Left lung (tissue), 10 donors: Measurements from ENCODE around the gene SPRTN. TPM values are rescaled to one million over a fixed set of nuclear protein-coding genes. Genes with fewer than 3 reads are reported as not detected.

Experiments used
- ATAC-seq: fragments of 200-7000 bp; cut with Tn5 transposase; one replicate; pipeline ENCODE4 v1.9.1; 2020; ENCODE audit warnings: moderate library complexity
- DNase-seq, 4 donors: peaks; one replicate each; pipeline ENCODE4 v3.0.0-alpha.2; 2013 to 2020
- H3K27ac ChIP-seq, 2 donors: fragments of 200-600 bp; sonication (generic) in 1 of 2; one replicate each; pipeline versions ENCODE4 v1.5.0 to v1.8.0; 2020 to 2021
- H3K27me3 ChIP-seq, 2 donors: fragments of 200-600 bp; sonication (generic) in 1 of 2; one replicate each; pipeline versions ENCODE4 v1.5.0 to v1.8.0; 2020 to 2021
- H3K36me3 ChIP-seq, 2 donors: fragments of 200-600 bp; sonication (generic) in 1 of 2; one replicate each; pipeline versions ENCODE4 v1.5.0 to v1.8.0; 2020 to 2021
- H3K4me1 ChIP-seq, 2 donors: fragments of 200-600 bp; one replicate each; pipeline ENCODE4 v1.8.0; 2021
- H3K4me3 ChIP-seq, 2 donors: fragments of 200-600 bp; sonication (generic) in 1 of 2; one replicate each; pipeline versions ENCODE4 v1.5.0 to v1.8.0; 2020 to 2021; ENCODE audit warnings: mild to moderate bottlenecking in 1 of 2
- H3K9me3 ChIP-seq, 2 donors: fragments of 200-600 bp; sonication (generic) in 1 of 2; one replicate each; pipeline versions ENCODE4 v1.5.0 to v1.8.0; 2020 to 2021
- CTCF ChIP-seq, 2 donors: fragments of 200-600 bp; sonication (generic) in 1 of 2; IDR thresholded peaks; one replicate each; pipeline versions ENCODE4 v1.5.0 to v1.8.0; 2021; ENCODE audit warnings: antibody characterized with exemption in 2 of 2
- intact Hi-C, 2 donors: fragments of 100-400 bp; cut with DNase I; formaldehyde crosslinking; loops; one replicate each; pipeline versions ENCODE4 v1.11.2 to v1.14.2; 2022
- polyA plus RNA-seq, 6 donors: library from polyadenylated mRNA; unstranded; fragments of 120-200 nt; gene quantifications; one replicate each; pipeline ENCODE4 v1.2.1, GENCODE V29; 2013; ENCODE audit not compliant: insufficient read length in 6 of 6
- total RNA-seq, 2 donors: library from RNA; stranded (reverse); fragmentation: NEBNext Ultra II Directional; extraction: Animal tissue kit (Norgen Biotek cat#: 25700); gene quantifications; one replicate each; pipeline ENCODE4 v1.2.1, GENCODE V29; 2021
- donor health status: DM: no; HTN: yes; CAD: no.
- donor health status: DM: no; HTN: no; CAD: no.

SPRTN gene
- total and polyA plus RNA-seq, 8 donors = 9.4 to 16.7 (median 14.5) TPM

- TF ChIP-seq CTCF (IDR thresholded peaks at IDR 0.05) = no peak
- no peaks in the 10 kb centered on the region for H3K9me3 ChIP-seq
- no peaks in the 10 kb centered on the region for H3K36me3 ChIP-seq
- H3K4me3 ChIP-seq = no peak overlapping the region
- DNase-seq (no peak), ATAC-seq (no peak)
- no peaks in the 10 kb centered on the region for H3K4me1 ChIP-seq
- H3K27ac ChIP-seq = no peak overlapping the region
- H3K27me3 ChIP-seq = no peaks in the 10 kb centered on the region
- intact Hi-C loops = no loop called here
Measured at GRCh38 chr1:231318015-231318355, 20.1 kb upstream of the SPRTN start.

GRCh38 chr1:231318568-231318967 lies 19.5 kb upstream of the SPRTN start:
- no peaks in the 10 kb centered on the region for H3K9me3 ChIP-seq
- ATAC-seq (no peak), DNase-seq (no peak)
- no peaks in the 10 kb centered on the region for H3K27me3 ChIP-seq
- no peaks in the 10 kb centered on the region for H3K36me3 ChIP-seq
- H3K4me3 ChIP-seq = no peak overlapping the region
- no peak for TF ChIP-seq CTCF (IDR thresholded peaks at IDR 0.05)
- H3K27ac ChIP-seq = no peak overlapping the region
- intact Hi-C loops = no loop called here
- no peaks in the 10 kb centered on the region for H3K4me1 ChIP-seq

- ATAC-seq (no peak), DNase-seq (no peak)
- TF ChIP-seq CTCF (IDR thresholded peaks at IDR 0.05) = no peak
- intact Hi-C loops = no loop called here
- no peak overlapping the region for H3K27ac ChIP-seq
- H3K4me3 ChIP-seq = no peak overlapping the region
- no peaks in the 10 kb centered on the region for H3K27me3 ChIP-seq
- H3K9me3 ChIP-seq = no peaks in the 10 kb centered on the region
- no peaks in the 10 kb centered on the region for H3K4me1 ChIP-seq
- H3K36me3 ChIP-seq = no peaks in the 10 kb centered on the region
Measured at GRCh38 chr1:231319080-231319479, 19.0 kb upstream of the SPRTN start.

GRCh38 chr1:231322880-231323530 lies 15.1 kb upstream of the SPRTN start:
- H3K27ac ChIP-seq = no peak overlapping the region

GRCh38 chr1:231324660-231325059 lies 13.4 kb upstream of the SPRTN start:
- Histone ChIP-seq H3K4me1 (no peaks in the 10 kb centered on the region), H3K27me3 (no peaks in the 10 kb centered on the region), H3K4me3 (no peak overlapping the region), H3K9me3 (no peaks in the 10 kb centered on the region), H3K36me3 (no peaks in the 10 kb centered on the region), H3K27ac (no peak overlapping the region)
- no peak for TF ChIP-seq CTCF (IDR thresholded peaks at IDR 0.05)
- ATAC-seq (no peak), DNase-seq (no peak)
- intact Hi-C loops = no loop called here

More at GRCh38 chr1:231322880-231323530, 15.1 kb upstream of the SPRTN start:
- Histone ChIP-seq H3K36me3 (no peaks in the 10 kb centered on the region), H3K4me1 (no peaks in the 10 kb centered on the region), H3K4me3 (no peak overlapping the region), H3K27me3 (no peaks in the 10 kb centered on the region), H3K9me3 (no peaks in the 10 kb centered on the region)
- ATAC-seq (no peak), DNase-seq (no peak)
- no peak for TF ChIP-seq CTCF (IDR thresholded peaks at IDR 0.05)
- intact Hi-C loops = no loop called here
